BE2C (cell line): ENCODE data around the gene ZNF606. TPM values are rescaled to one million over a fixed set of nuclear protein-coding genes. Genes with fewer than 3 reads are reported as not detected.

ENCODE experiments used
- DNase-seq: peaks from one replicate; pipeline ENCODE4 v3.0.0-alpha.2; 2020
- H3K27me3 ChIP-seq: fragments of 250-450 bp; sonication (Bioruptor Pico); 2 replicates; pipeline ENCODE4 v1.5.1; 2020; ENCODE audit warnings: mild to moderate bottlenecking
- H3K36me3 ChIP-seq: fragments of 250-450 bp; sonication (Bioruptor Pico); 2 replicates; pipeline ENCODE4 v1.5.1; 2020; ENCODE audit warnings: mild to moderate bottlenecking
- H3K4me1 ChIP-seq: fragments of 250-450 bp; sonication (Bioruptor Pico); 2 replicates; pipeline ENCODE4 v1.5.1; 2020
- H3K4me3 ChIP-seq: 2 replicates; pipeline ENCODE4 v1.5.1; 2011; ENCODE audit warnings: low read depth, low read length
- H3K9me3 ChIP-seq: fragments of 250-450 bp; sonication (Bioruptor Pico); 2 replicates; pipeline ENCODE4 v1.5.1; 2020
- CTCF ChIP-seq: IDR thresholded peaks from 2 replicates; pipeline ENCODE4 v1.5.1; 2012; ENCODE audit warnings: mild to moderate bottlenecking, low read depth, low read length
- polyA plus RNA-seq: library from polyadenylated mRNA; unstranded; fragments of >200 nt; gene quantifications from one replicate; pipeline ENCODE4 v1.2.1, GENCODE V29; 2012; ENCODE audit warnings: low read depth, missing spikeins; ENCODE audit not compliant: insufficient read length, insufficient read depth

ZNF606 gene
- 8.2 TPM for polyA plus RNA-seq

- DNase-seq, result peak; percentile 89
- no peaks in the 10 kb centered on the region for H3K4me1 ChIP-seq
- H3K9me3 ChIP-seq, result peaks cover 4% of the 10 kb centered on the region; the same call in 1 of the 2 replicates
- no peaks in the 10 kb centered on the region for H3K27me3 ChIP-seq
- H3K4me3 ChIP-seq, result peak within 1 kb of the TSS; percentile 84
- TF ChIP-seq CTCF, result no peak
- H3K36me3 ChIP-seq, result peaks cover 41% of the 10 kb centered on the region
These were observed at the start of gene ZNF606 for GRCh38 chr19:58002384-58003173. Gene ZNF606, minus strand, starts transcription at chr19:58002820. Its CDS starts 1,501 bp downstream, at chr19:58001319.

- H3K4me1 ChIP-seq, result no peaks in the 10 kb centered on the region
- no peak overlapping the region for H3K4me3 ChIP-seq
- no peak for TF ChIP-seq CTCF
- no peak for DNase-seq
- H3K36me3 ChIP-seq, result no peaks in the 10 kb centered on the region
- H3K9me3 ChIP-seq, result peaks cover 2% of the 10 kb centered on the region
- H3K27me3 ChIP-seq, result no peaks in the 10 kb centered on the region
These were observed 49.6 kb upstream of the ZNF606 start for GRCh38 chr19:58052256-58052655.

- no peak for DNase-seq
- Histone ChIP-seq H3K4me1 (no peaks in the 10 kb centered on the region), H3K4me3 (no peak overlapping the region), H3K27me3 (no peaks in the 10 kb centered on the region), H3K36me3 (no peaks in the 10 kb centered on the region), H3K9me3 (no peaks in the 10 kb centered on the region; the same call in 1 of the 2 replicates)
- no peak for TF ChIP-seq CTCF
These were observed 45.1 kb upstream of the ZNF606 start for GRCh38 chr19:58047672-58048071.

- no peak overlapping the region for H3K4me3 ChIP-seq
- H3K36me3 ChIP-seq, result no peaks in the 10 kb centered on the region
- TF ChIP-seq CTCF, result no peak
- no peaks in the 10 kb centered on the region; the same call in 1 of the 2 replicates for H3K9me3 ChIP-seq
- no peak for DNase-seq
- H3K27me3 ChIP-seq, result no peaks in the 10 kb centered on the region
- no peaks in the 10 kb centered on the region for H3K4me1 ChIP-seq
These were observed 44.2 kb upstream of the ZNF606 start for GRCh38 chr19:58046856-58047255.

GRCh38 chr19:58045411-58046050 lies 42.9 kb upstream of the ZNF606 start:
- no peak for TF ChIP-seq CTCF

GRCh38 chr19:58044886-58045285 lies 42.3 kb upstream of the ZNF606 start:
- no peak for DNase-seq
- H3K27me3 ChIP-seq, result no peaks in the 10 kb centered on the region
- no peaks in the 10 kb centered on the region for H3K36me3 ChIP-seq
- H3K4me1 ChIP-seq, result no peaks in the 10 kb centered on the region
- no peak overlapping the region for H3K4me3 ChIP-seq
- H3K9me3 ChIP-seq, result no peaks in the 10 kb centered on the region; the same call in 1 of the 2 replicates
- no peak for TF ChIP-seq CTCF

More at GRCh38 chr19:58045411-58046050, 42.9 kb upstream of the ZNF606 start:
- H3K4me1 ChIP-seq, result no peaks in the 10 kb centered on the region
- no peaks in the 10 kb centered on the region for H3K27me3 ChIP-seq
- DNase-seq, result no peak
- H3K36me3 ChIP-seq, result no peaks in the 10 kb centered on the region
- no peaks in the 10 kb centered on the region; the same call in 1 of the 2 replicates for H3K9me3 ChIP-seq
- H3K4me3 ChIP-seq, result no peak overlapping the region
